ENCODE results near the gene HOXD9.

DNA sequence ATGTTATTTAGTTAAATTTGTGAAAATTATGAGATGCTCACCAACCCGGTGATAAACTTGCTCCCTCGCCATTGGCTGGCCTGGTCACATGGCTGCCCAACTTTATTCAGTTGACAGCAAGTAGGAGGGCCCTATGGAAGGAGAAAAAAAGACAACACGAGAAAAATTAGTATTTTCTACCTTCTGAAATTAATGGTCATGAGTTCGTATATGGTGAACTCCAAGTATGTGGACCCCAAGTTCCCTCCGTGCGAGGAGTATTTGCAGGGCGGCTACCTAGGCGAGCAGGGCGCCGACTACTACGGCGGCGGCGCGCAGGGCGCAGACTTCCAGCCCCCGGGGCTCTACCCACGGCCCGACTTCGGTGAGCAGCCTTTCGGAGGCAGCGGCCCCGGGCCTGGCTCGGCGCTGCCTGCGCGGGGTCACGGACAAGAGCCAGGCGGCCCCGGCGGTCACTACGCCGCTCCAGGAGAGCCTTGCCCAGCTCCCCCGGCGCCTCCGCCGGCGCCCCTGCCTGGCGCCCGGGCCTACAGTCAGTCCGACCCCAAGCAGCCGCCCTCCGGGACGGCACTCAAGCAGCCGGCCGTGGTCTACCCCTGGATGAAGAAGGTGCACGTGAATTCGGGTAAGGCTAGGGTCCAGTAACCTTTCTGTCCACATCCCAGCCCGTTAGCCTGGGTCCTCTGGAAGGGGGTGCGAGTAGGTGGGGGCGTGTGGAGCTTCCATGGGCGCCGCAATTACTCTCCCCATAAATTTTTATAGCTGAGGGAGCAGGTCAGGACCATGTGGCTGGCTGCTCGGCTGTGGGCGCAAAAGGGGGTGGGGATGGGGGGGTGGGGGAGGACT, 29.1 kb downstream of the HOXD9 start, which contains the start of gene HOXD4:
- TF ChIP-seq, protein P1, sequence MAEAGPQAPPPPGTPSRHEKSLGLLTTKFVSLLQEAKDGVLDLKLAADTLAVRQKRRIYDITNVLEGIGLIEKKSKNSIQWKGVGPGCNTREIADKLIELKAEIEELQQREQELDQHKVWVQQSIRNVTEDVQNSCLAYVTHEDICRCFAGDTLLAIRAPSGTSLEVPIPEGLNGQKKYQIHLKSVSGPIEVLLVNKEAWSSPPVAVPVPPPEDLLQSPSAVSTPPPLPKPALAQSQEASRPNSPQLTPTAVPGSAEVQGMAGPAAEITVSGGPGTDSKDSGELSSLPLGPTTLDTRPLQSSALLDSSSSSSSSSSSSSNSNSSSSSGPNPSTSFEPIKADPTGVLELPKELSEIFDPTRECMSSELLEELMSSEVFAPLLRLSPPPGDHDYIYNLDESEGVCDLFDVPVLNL (CRISPR knock-in tag; IDR thresholded peaks at IDR 0.05; ENCODE audit: borderline replicate concordance, low read depth), result no peak
- TF ChIP-seq, protein P2, sequence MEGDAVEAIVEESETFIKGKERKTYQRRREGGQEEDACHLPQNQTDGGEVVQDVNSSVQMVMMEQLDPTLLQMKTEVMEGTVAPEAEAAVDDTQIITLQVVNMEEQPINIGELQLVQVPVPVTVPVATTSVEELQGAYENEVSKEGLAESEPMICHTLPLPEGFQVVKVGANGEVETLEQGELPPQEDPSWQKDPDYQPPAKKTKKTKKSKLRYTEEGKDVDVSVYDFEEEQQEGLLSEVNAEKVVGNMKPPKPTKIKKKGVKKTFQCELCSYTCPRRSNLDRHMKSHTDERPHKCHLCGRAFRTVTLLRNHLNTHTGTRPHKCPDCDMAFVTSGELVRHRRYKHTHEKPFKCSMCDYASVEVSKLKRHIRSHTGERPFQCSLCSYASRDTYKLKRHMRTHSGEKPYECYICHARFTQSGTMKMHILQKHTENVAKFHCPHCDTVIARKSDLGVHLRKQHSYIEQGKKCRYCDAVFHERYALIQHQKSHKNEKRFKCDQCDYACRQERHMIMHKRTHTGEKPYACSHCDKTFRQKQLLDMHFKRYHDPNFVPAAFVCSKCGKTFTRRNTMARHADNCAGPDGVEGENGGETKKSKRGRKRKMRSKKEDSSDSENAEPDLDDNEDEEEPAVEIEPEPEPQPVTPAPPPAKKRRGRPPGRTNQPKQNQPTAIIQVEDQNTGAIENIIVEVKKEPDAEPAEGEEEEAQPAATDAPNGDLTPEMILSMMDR (IDR thresholded peaks at IDR 0.05), result no peak
- TF ChIP-seq, protein P3, sequence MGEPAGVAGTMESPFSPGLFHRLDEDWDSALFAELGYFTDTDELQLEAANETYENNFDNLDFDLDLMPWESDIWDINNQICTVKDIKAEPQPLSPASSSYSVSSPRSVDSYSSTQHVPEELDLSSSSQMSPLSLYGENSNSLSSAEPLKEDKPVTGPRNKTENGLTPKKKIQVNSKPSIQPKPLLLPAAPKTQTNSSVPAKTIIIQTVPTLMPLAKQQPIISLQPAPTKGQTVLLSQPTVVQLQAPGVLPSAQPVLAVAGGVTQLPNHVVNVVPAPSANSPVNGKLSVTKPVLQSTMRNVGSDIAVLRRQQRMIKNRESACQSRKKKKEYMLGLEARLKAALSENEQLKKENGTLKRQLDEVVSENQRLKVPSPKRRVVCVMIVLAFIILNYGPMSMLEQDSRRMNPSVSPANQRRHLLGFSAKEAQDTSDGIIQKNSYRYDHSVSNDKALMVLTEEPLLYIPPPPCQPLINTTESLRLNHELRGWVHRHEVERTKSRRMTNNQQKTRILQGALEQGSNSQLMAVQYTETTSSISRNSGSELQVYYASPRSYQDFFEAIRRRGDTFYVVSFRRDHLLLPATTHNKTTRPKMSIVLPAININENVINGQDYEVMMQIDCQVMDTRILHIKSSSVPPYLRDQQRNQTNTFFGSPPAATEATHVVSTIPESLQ (CRISPR knock-in tag; IDR thresholded peaks at IDR 0.05), result no peak
- TF ChIP-seq, protein P4, sequence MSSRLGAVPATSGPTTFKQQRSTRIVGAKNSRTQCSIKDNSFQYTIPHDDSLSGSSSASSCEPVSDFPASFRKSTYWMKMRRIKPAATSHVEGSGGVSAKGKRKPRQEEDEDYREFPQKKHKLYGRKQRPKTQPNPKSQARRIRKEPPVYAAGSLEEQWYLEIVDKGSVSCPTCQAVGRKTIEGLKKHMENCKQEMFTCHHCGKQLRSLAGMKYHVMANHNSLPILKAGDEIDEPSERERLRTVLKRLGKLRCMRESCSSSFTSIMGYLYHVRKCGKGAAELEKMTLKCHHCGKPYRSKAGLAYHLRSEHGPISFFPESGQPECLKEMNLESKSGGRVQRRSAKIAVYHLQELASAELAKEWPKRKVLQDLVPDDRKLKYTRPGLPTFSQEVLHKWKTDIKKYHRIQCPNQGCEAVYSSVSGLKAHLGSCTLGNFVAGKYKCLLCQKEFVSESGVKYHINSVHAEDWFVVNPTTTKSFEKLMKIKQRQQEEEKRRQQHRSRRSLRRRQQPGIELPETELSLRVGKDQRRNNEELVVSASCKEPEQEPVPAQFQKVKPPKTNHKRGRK (CRISPR knock-in tag; IDR thresholded peaks at IDR 0.05; ENCODE audit: borderline replicate concordance), result no peak
- TF ChIP-seq, protein P5, sequence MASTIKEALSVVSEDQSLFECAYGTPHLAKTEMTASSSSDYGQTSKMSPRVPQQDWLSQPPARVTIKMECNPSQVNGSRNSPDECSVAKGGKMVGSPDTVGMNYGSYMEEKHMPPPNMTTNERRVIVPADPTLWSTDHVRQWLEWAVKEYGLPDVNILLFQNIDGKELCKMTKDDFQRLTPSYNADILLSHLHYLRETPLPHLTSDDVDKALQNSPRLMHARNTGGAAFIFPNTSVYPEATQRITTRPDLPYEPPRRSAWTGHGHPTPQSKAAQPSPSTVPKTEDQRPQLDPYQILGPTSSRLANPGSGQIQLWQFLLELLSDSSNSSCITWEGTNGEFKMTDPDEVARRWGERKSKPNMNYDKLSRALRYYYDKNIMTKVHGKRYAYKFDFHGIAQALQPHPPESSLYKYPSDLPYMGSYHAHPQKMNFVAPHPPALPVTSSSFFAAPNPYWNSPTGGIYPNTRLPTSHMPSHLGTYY (CRISPR knock-in tag; IDR thresholded peaks at IDR 0.05), result no peak
- TF ChIP-seq CBFB (CRISPR knock-in tag; IDR thresholded peaks at IDR 0.05; ENCODE audit: low read depth) (no peak), FOXK1 (CRISPR knock-in tag; IDR thresholded peaks at IDR 0.05) (no peak), EMX1 (CRISPR knock-in tag; IDR thresholded peaks at IDR 0.05) (no peak), ETV6 (CRISPR knock-in tag; IDR thresholded peaks at IDR 0.05) (no peak)
- TF ChIP-seq, protein P6, sequence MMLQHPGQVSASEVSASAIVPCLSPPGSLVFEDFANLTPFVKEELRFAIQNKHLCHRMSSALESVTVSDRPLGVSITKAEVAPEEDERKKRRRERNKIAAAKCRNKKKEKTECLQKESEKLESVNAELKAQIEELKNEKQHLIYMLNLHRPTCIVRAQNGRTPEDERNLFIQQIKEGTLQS (CRISPR knock-in tag; conservative IDR thresholded peaks at IDR 0.05), result no peak
- TF ChIP-seq, protein P7, sequence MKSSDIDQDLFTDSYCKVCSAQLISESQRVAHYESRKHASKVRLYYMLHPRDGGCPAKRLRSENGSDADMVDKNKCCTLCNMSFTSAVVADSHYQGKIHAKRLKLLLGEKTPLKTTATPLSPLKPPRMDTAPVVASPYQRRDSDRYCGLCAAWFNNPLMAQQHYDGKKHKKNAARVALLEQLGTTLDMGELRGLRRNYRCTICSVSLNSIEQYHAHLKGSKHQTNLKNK (CRISPR knock-in tag; IDR thresholded peaks at IDR 0.05), result no peak
- TF ChIP-seq, protein P8, sequence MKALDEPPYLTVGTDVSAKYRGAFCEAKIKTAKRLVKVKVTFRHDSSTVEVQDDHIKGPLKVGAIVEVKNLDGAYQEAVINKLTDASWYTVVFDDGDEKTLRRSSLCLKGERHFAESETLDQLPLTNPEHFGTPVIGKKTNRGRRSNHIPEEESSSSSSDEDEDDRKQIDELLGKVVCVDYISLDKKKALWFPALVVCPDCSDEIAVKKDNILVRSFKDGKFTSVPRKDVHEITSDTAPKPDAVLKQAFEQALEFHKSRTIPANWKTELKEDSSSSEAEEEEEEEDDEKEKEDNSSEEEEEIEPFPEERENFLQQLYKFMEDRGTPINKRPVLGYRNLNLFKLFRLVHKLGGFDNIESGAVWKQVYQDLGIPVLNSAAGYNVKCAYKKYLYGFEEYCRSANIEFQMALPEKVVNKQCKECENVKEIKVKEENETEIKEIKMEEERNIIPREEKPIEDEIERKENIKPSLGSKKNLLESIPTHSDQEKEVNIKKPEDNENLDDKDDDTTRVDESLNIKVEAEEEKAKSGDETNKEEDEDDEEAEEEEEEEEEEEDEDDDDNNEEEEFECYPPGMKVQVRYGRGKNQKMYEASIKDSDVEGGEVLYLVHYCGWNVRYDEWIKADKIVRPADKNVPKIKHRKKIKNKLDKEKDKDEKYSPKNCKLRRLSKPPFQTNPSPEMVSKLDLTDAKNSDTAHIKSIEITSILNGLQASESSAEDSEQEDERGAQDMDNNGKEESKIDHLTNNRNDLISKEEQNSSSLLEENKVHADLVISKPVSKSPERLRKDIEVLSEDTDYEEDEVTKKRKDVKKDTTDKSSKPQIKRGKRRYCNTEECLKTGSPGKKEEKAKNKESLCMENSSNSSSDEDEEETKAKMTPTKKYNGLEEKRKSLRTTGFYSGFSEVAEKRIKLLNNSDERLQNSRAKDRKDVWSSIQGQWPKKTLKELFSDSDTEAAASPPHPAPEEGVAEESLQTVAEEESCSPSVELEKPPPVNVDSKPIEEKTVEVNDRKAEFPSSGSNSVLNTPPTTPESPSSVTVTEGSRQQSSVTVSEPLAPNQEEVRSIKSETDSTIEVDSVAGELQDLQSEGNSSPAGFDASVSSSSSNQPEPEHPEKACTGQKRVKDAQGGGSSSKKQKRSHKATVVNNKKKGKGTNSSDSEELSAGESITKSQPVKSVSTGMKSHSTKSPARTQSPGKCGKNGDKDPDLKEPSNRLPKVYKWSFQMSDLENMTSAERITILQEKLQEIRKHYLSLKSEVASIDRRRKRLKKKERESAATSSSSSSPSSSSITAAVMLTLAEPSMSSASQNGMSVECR (CRISPR knock-in tag; IDR thresholded peaks at IDR 0.05; ENCODE audit: borderline replicate concordance), result no peak
- TF ChIP-seq, protein P9, sequence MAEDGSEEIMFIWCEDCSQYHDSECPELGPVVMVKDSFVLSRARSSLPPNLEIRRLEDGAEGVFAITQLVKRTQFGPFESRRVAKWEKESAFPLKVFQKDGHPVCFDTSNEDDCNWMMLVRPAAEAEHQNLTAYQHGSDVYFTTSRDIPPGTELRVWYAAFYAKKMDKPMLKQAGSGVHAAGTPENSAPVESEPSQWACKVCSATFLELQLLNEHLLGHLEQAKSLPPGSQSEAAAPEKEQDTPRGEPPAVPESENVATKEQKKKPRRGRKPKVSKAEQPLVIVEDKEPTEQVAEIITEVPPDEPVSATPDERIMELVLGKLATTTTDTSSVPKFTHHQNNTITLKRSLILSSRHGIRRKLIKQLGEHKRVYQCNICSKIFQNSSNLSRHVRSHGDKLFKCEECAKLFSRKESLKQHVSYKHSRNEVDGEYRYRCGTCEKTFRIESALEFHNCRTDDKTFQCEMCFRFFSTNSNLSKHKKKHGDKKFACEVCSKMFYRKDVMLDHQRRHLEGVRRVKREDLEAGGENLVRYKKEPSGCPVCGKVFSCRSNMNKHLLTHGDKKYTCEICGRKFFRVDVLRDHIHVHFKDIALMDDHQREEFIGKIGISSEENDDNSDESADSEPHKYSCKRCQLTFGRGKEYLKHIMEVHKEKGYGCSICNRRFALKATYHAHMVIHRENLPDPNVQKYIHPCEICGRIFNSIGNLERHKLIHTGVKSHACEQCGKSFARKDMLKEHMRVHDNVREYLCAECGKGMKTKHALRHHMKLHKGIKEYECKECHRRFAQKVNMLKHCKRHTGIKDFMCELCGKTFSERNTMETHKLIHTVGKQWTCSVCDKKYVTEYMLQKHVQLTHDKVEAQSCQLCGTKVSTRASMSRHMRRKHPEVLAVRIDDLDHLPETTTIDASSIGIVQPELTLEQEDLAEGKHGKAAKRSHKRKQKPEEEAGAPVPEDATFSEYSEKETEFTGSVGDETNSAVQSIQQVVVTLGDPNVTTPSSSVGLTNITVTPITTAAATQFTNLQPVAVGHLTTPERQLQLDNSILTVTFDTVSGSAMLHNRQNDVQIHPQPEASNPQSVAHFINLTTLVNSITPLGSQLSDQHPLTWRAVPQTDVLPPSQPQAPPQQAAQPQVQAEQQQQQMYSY (CRISPR knock-in tag; IDR thresholded peaks at IDR 0.05), result no peak

Data from WTC11 (cell line).